HepG2 (cell line): Measurements from ENCODE around the gene ASAP2. TPM values are rescaled to one million over a fixed set of nuclear protein-coding genes. Genes with fewer than 3 reads are reported as not detected.

Experiments
- BRD4 ChIP-seq: sonication (generic); formaldehyde crosslinking; IDR thresholded peaks from 2 replicates; pipeline ENCODE4 v1.4.0; 2020; ENCODE audit warnings: missing genetic modification reagents
- DDIT3 ChIP-seq: sonication (generic); formaldehyde crosslinking; IDR thresholded peaks from 2 replicates; pipeline ENCODE4 v1.4.0; 2020; ENCODE audit warnings: mild to moderate bottlenecking, missing genetic modification reagents
- FLYWCH1 ChIP-seq: sonication (generic); formaldehyde crosslinking; IDR thresholded peaks from 2 replicates; pipeline ENCODE4 v1.8.1; 2023; ENCODE audit warnings: mild to moderate bottlenecking, missing genetic modification reagents
- FOXO4 ChIP-seq: sonication (generic); formaldehyde crosslinking; conservative IDR thresholded peaks from 2 replicates; pipeline ENCODE4 v1.8.1; 2023; ENCODE audit warnings: missing genetic modification reagents
- GMEB2 ChIP-seq: IDR thresholded peaks from 2 replicates; pipeline ENCODE4 v1.6.1; 2016; ENCODE audit warnings: missing biosample characterization, missing genetic modification reagents, low read depth
- HIVEP1 ChIP-seq: sonication (generic); formaldehyde crosslinking; IDR thresholded peaks from 2 replicates; pipeline ENCODE4 v1.4.0; 2020; ENCODE audit warnings: mild to moderate bottlenecking, missing genetic modification reagents
- HOXA9 ChIP-seq: sonication (generic); formaldehyde crosslinking; IDR thresholded peaks from 2 replicates; pipeline ENCODE4 v1.8.1; 2022; ENCODE audit warnings: missing genetic modification reagents, mild to moderate bottlenecking, moderate library complexity, borderline replicate concordance
- MLLT10 ChIP-seq: sonication (generic); formaldehyde crosslinking; IDR thresholded peaks from 2 replicates; pipeline ENCODE4 v1.4.0; 2020; ENCODE audit warnings: missing genetic modification reagents
- PAF1 ChIP-seq: IDR thresholded peaks from 2 replicates; pipeline ENCODE4 v1.6.1; 2016; ENCODE audit warnings: missing genetic modification reagents, missing compliant biosample characterization
- POLR2AphosphoS2 ChIP-seq: IDR thresholded peaks from 2 replicates; pipeline ENCODE4 v1.6.1; 2011; ENCODE audit warnings: low read depth, low read length, improper control_type of control experiment
- RFX1 ChIP-seq: fragments of 450-650 bp; IDR thresholded peaks from 2 replicates; pipeline ENCODE4 v1.6.1; 2017
- SALL1 ChIP-seq: sonication (generic); formaldehyde crosslinking; IDR thresholded peaks from 2 replicates; pipeline ENCODE4 v1.8.0; 2022; ENCODE audit warnings: mild to moderate bottlenecking, missing genetic modification reagents
- SOX5 ChIP-seq: IDR thresholded peaks from 2 replicates; pipeline ENCODE4 v1.6.1; 2016; ENCODE audit warnings: borderline replicate concordance
- SP140L ChIP-seq: sonication (generic); formaldehyde crosslinking; IDR thresholded peaks from 2 replicates; pipeline ENCODE4 v1.4.0; 2020; ENCODE audit warnings: missing genetic modification reagents, borderline replicate concordance
- TEAD2 ChIP-seq: sonication (generic); formaldehyde crosslinking; IDR thresholded peaks from 2 replicates; pipeline ENCODE4 v1.9.0; 2021; ENCODE audit warnings: missing genetic modification reagents
- TMF1 ChIP-seq: sonication (generic); formaldehyde crosslinking; IDR thresholded peaks from 2 replicates; pipeline ENCODE4 v1.8.1; 2022; ENCODE audit warnings: low read depth, missing genetic modification reagents
- TRAFD1 ChIP-seq: sonication (generic); formaldehyde crosslinking; IDR thresholded peaks from 2 replicates; pipeline ENCODE4 v1.5.1; 2020; ENCODE audit warnings: missing genetic modification reagents, mild to moderate bottlenecking, borderline replicate concordance
- ZBTB26 ChIP-seq: IDR thresholded peaks from 2 replicates; pipeline ENCODE4 v1.6.1; 2016; ENCODE audit warnings: missing compliant biosample characterization, missing genetic modification reagents, borderline replicate concordance
- ZEB1 ChIP-seq: IDR thresholded peaks from 2 replicates; pipeline ENCODE4 v1.6.1; 2012; ENCODE audit warnings: mild to moderate bottlenecking, low read depth, inconsistent platforms; ENCODE audit not compliant: insufficient replicate concordance
- ZNF24 ChIP-seq: fragments of 450-650 bp; IDR thresholded peaks from 2 replicates; pipeline ENCODE4 v1.6.1; 2017; ENCODE audit warnings: antibody characterized with exemption, mild to moderate bottlenecking
- ZNF337 ChIP-seq: sonication (generic); formaldehyde crosslinking; IDR thresholded peaks from 2 replicates; pipeline ENCODE4 v1.5.1; 2020; ENCODE audit warnings: missing genetic modification reagents, low read depth, mild to moderate bottlenecking, borderline replicate concordance
- ZNF382 ChIP-seq: sonication (generic); formaldehyde crosslinking; IDR thresholded peaks from 2 replicates; pipeline ENCODE4 v1.5.0; 2020; ENCODE audit warnings: missing genetic modification reagents, mild to moderate bottlenecking, borderline replicate concordance
- ZNF556 ChIP-seq: sonication (generic); formaldehyde crosslinking; IDR thresholded peaks from 2 replicates; pipeline ENCODE4 v1.4.0; 2020; ENCODE audit warnings: mild to moderate bottlenecking, missing genetic modification reagents, borderline replicate concordance
- ZNF678 ChIP-seq: sonication (generic); formaldehyde crosslinking; IDR thresholded peaks from 2 replicates; pipeline ENCODE4 v1.4.0; 2020; ENCODE audit warnings: mild to moderate bottlenecking, missing genetic modification reagents
- ZNF772 ChIP-seq: sonication (generic); formaldehyde crosslinking; IDR thresholded peaks from 2 replicates; pipeline ENCODE4 v1.5.0; 2020; ENCODE audit warnings: mild to moderate bottlenecking, missing genetic modification reagents
- polyA plus RNA-seq, 8 experiments: library from polyadenylated mRNA; depleted of rRNA in 3 of 8; stranded (reverse) in 7 of 8; unstranded in 1 of 8; fragments of >200 nt; fragmentation: Illumina TruSeq in 4 of 8; extraction: Trizol in 4 of 8; gene quantifications; 2 replicates each; pipeline versions ENCODE4 v1.2.1 to v1.2.3, GENCODE V29; 2011 to 2016; ENCODE audit warnings: low read depth in 4 of 8, missing spikeins in 1 of 8, mixed read lengths in 1 of 8; ENCODE audit not compliant: insufficient read depth in 1 of 8
- total RNA-seq, 5 experiments: library from RNA; depleted of rRNA; stranded (reverse); fragments of >200 nt; fragmentation: Illumina TruSeq; extraction: Trizol; gene quantifications; 2 replicates each; pipeline ENCODE4 v1.2.3, GENCODE V29; 2016; ENCODE audit warnings: low read depth in 1 of 5

Gene ASAP2
- total and polyA plus RNA-seq, 2 of the 13 experiments (the other 11 are each of a cell fraction or from before 2014, with no cell fraction given), result 7.3 to 22.3 TPM

- TF ChIP-seq HIVEP1 (no peak), ZEB1 (no peak), ZNF556 (CRISPR knock-in tag) (no peak), RFX1 (no peak), SALL1 (CRISPR knock-in tag) (peak; percentile 81), PAF1 (no peak), TRAFD1 (no peak), HOXA9 (no peak), ZNF382 (no peak), FOXO4 (CRISPR knock-in tag) (no peak), POLR2AphosphoS2 (no peak), GMEB2 (CRISPR knock-in tag) (no peak), DDIT3 (CRISPR knock-in tag) (no peak), ZNF678 (CRISPR knock-in tag) (no peak), ZBTB26 (CRISPR knock-in tag) (no peak), BRD4 (CRISPR knock-in tag) (0 out of 2 replicates have a peak, but pooled peaks have one; percentile 43), FLYWCH1 (no peak), ZNF772 (CRISPR knock-in tag) (0 out of 2 replicates have a peak, but pooled peaks have one; percentile 46), ZNF24 (no peak), TMF1 (peak; percentile 45), SP140L (CRISPR knock-in tag) (no peak), TEAD2 (CRISPR knock-in tag) (no peak), MLLT10 (CRISPR knock-in tag) (no peak), SOX5 (CRISPR knock-in tag) (no peak; the same call in 1 of the 2 replicates), ZNF337 (CRISPR knock-in tag) (no peak)
These were observed at the start of gene ASAP2 (continued) for GRCh38 chr2:9205963-9206948.
